ENCODE measurements around the gene CSGALNACT2.
"Not testable (repeated sequence)": the region's sequence is repeated elsewhere in the genome, so short reads cannot be mapped to it uniquely, and the experiment has no call there.

Gene CSGALNACT2

DNA sequence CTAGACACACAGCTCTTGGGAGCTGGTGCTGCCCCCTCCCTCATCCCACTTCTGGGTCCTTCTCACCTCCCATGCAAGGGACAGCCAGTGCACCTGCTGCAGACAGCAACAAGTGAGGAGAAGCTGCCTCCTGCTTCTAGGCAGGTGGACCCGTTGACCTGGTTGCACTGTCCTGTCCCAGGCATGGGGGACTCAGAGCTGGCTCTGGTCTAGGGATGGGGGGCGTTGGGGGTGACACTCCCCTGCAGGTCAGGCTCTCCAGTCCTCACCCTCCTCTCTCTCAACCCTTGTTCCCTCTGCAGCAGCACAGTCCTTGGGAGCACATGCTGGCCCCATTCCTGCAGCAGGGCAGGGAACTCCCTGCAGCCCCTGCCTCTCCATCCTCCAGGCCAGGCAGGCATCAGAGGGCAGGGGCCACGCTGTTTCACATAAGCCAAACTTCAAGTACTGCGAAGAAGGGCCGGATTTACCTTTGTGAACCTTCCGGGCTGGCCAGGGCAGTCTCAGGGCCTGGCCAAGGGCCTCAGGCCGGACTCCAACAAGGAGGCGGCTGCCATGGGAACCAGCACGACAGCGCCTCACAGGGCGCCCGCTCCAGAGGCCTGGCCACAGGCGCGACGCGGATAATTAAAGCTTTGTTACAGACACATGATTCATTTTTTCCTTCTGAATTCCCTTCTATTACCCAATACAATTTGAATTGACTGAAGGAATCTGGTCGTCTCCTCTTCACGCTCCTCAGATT is 80.1 kb downstream of the CSGALNACT2 start:
- no peak for DNase-seq

DNA sequence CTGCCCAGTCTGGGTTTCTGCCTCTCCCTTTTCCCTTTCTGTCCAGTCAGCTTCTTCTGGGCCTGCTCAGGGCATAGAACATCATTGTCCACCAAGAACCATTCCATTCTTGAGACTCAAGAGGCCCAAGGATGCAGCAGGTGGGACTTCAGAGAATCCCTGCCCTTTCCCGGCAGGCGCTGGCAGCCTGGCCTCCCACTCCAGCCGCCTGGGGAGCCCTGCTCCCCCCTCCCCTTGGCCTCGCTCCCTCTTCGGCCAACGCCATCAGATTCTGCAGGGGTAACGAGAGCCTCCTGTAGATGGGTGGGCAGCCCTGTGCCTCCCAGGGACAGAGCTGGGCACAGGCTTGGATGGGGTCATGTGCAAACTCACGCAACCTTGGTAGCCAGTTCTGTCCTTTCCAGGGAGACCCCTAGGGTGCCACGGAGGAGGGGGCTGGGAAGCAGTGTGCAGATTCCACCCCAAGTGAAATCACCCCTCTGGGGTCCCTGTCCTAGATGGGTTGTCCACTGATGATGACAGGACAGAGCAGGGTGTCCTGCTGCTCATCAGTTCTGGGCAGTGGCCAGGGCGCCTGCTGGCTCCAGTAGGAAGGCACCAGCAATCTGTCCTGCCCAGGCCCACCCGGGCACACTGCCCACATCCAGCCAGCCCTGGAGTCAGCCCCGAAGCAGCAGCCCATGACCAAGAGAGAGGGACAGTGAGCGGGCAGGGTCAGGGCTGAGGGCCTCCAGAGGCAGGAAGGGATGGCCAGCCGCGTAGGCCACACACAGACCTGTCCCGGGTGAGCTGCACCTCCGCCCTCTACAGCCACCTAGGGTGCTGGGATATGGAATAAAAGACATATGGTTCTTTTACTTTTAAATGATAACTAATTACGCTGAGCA is 80.9 kb downstream of the CSGALNACT2 start:
- no peak for DNase-seq

DNA sequence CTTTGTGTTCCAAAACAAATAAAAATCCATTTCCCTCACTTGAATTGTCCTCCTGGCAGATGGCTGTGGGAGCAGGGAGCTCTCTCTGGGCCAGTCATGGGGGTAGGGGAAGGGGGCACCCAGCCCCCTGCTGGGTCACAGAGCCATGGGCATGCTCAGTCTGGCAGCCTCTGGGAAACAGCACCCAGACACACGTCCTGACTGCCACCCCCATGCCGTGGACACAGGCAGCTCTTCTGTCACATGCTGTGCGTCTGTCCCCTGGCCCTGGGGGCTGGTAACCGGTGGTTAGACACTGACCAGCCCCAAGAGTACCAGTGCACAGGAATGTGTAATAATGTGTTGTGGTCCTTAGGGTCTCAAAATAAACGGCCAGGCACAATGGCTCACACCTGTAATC is 81.6 kb downstream of the CSGALNACT2 start:
- no peak for DNase-seq

- not testable (repeated sequence) for DNase-seq
Observed at GRCh38 chr10:43220251-43220650, 82.0 kb downstream of the CSGALNACT2 start.

DNA sequence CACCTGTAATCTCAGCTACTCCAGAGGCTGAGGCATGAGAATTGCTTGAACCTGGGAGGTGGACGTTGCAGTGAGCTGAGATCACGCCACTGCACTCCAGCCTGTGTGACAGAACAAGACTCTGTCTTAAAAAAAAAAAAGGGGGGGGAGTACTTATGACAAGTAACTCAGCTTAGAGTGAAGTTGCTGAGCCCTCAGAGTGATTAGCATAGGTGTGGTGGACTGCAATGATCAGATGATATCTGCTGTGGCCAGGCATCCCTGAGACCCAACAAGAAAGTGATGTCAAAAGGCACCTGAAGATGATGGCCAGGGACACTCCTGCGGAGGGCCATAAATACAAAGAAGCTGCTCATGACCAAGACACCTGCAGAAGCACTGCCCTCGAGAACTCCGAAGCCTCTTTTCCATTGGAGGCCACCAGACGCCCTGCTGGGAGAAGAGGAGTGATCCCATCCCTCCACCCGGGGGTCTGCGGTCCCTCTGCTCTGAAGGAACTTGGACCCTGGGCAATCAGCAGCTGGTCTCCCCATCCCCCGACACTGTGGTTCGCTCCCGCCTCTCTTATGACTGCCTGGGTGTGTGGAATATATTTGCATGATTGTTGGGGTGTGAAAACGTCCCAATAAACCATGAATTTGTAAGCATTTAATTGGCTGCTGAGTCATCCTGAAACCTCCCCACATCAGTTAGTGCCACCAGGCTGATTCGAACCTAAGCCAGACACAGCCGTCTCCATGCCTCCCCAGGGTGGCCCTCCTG is 82.6 kb downstream of the CSGALNACT2 start:
- DNase-seq, result no peak

- DNase-seq, result peak; percentile 14
Observed at GRCh38 chr10:43221419-43222209, 83.4 kb downstream of the CSGALNACT2 start.

DNA sequence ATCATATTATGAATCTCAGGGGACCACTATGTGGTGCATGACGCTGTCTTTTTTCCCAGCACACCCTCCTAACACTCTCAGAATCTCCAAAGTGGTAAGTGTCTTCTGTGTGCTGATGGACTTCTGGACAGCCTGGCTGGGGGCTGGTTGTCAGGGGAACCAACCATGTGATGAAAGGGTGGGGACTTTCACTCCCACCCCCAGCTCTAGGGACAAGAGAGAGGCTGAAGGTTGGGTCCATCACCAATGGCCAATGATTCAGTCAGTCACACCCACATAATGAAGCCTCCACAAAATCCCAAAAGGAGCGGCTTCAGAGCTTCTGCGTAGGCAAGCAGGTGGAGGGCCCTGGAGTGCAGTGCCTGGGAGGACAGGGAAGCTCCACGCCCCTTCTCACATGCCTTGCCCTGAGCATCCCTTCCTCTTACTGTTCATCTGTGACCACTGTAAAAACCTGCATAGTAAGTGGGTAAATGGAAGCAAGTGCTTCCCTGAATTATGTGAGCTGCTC is 84.0 kb downstream of the CSGALNACT2 start:
- no peak for DNase-seq

DNA sequence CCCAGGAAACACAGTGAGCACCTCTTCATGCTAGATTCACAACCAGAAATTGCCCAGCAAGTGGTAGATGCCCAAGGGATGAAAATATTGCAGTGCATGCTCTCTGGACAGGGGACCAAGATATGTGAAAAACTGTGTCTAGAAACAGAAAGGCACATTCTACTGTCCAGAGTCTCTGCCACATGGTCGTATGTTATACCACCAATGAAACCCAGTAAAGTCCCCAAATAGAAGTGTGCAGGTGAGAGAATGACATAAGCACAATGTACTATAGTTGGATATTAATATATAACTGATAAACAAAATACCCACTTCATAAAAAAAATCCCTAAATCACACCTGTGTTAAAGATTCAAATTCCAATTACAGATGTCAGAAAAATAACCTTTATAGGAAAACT is 84.8 kb downstream of the CSGALNACT2 start:
- DNase-seq, result no peak

DNA sequence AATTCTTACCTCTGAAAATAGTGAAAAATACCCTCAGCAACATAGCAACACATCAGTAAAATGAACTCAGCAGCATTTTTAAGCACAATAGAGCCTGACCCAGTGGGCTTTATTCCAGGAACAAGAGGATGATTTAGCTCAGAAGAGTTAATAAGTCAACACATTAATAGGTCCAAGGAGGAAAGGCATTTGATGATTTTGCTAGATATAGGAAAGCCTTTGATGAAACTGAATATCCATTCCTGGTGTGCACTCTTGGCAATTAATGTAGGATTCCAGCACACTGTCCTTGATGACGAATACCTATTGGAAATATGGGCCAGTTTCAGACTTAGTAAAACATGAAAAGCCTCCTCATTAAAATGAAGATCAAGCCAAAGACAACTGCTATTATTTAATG is 86.1 kb downstream of the CSGALNACT2 start:
- DNase-seq, result no peak

DNA sequence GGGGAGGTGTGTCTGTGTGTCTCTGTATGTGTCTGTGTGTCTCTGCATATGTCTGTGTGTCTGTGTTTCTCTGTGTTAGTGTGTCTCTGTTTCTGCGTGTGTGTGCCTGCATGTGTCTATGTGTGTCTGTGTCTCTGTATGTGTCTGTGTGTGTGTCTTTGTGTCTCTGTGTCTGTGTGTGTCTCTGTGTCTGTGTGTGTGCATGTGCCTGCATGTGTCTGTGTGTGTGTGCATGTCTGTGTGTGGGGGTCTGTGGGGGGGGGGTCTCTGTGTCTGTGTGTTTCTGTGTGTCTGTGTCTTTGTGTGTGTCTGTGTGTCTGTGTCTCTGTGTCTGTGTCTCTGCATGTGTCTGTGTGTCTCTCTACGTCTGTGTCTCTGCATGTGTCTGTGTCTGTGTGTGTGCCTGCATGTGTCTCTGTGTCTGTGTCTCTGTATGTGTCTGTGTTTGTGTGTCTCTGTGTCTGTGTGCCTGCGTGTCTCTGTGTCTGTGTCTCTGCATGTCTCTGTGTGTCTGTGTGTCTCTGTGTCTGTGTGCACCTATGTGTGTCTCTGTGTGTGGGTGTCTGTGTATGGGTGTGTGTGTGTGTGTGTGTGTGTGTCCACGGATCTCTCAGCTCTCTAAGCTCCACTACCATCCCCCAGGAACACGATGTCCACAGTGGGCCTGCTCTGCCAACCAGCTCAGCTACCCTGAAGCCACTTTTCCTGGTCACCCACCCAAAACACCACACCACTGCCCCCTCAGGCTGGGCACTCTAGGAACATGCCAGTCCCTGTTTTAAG is 87.0 kb downstream of the CSGALNACT2 start:
- DNase-seq, result no peak

- no peak for DNase-seq
Observed at GRCh38 chr10:43225787-43226153, 87.5 kb downstream of the CSGALNACT2 start.

- DNase-seq, result no peak
Observed at GRCh38 chr10:43226441-43226840, 88.2 kb downstream of the CSGALNACT2 start.

DNA sequence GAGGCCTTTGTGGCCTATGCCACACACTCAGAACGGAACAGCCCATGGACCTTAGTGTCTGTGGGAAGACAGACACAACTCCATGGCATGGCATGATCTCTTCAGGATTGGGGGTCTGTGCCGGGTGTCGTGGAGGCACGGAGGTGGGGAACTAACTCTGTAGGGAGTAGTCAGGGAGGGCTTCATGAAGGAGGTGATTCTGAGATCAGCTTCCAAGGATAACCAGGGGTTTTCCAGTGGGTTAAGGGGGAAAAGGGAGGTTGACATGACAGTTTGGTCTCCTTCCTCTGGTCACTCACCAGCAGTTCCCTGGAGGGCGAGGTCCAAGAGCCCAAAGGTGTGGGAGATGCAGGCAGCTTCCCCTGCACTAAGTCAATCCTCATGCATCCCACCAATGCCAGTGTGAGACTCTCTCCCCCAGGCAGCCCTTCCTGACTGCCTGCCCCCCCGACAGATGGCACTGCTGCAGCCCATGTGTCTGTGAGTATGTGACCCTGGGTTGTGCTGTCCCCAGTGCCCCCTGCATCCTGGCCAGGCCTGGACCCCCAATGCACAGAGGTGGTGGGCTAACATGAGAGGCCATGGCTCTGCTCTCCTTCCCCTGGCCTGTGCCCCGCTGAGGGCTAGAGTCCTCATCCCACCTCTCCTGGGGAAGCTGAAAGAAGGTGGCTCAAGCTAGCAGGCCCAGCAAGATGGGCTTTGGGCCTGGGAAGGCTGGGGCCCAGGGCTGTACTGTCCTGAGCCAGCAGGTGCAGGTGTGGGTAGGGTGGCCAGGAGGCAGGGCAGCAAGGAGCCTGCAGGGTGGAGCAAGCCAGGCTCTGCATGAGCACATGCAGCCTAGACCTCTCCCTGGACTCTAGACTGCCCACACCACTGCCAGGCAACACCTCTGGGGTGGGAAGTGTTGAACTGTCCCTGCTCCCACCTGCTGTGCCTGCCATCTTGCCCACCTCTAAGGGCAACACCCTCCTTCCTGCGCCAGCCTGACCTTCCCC is 88.9 kb downstream of the CSGALNACT2 start:
- DNase-seq, result no peak

DNA sequence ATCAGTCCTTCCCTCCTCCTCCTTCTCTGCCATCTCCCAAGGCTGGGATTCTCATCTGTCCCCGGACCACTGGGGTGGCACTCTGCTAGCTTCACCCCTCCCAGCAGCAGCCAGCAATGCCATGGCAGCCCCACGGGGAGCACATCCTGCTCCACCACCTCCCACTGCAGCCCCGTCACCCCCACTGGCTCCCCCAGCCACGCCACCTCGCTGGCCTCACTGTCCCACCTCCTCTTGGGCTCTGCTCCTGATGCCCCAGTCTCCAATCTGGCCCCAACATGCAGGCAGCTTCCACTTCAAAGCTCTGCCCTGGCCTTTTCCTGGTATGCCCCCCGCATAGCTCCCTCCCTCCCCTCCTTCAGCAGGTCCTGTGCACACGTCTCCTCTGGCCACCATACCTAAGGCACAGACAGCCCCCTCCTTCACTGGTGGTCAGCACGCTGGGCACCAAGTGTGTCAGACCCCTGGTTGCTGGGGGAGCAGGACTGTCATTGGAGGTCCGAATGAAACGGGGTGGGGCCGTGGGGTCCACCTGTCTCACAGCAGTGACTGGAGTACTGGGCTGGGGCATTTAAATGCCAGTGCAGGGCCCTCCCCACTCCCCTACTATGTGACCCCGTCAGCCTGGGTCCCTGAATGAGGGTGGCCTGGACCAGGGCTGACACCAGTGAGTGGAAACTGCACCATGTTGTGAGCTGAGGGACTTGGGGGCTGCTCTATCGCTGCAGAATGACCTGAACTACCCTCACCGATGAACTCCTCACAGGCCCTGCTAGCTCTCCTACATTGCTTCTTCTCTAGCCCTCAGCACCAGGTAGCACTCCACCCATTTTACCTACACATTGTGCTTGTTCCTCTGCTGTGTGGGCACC is 89.9 kb downstream of the CSGALNACT2 start:
- DNase-seq, result no peak

GRCh38 chr10:43228783-43229207 is 90.5 kb downstream of the CSGALNACT2 start:
- DNase-seq, result no peak

GRCh38 chr10:43229208-43230061 is 91.2 kb downstream of the CSGALNACT2 start:
- DNase-seq, result no peak

GRCh38 chr10:43230101-43230908 is 92.1 kb downstream of the CSGALNACT2 start:
- no peak for DNase-seq

Data from OCI-M1 (cell line).